DND-41 (cell line): ENCODE data around the gene TARBP2.

Experiments used
- CTCF ChIP-seq: IDR thresholded peaks from 2 replicates; pipeline ENCODE4 v1.5.1; 2012; ENCODE audit warnings: borderline replicate concordance, low read length, moderate library complexity, mild to moderate bottlenecking; ENCODE audit not compliant: poor library complexity, severe bottlenecking; ENCODE audit errors: extremely low read depth
- EZH2 ChIP-seq: IDR thresholded peaks from 3 replicates; pipeline ENCODE4 v1.6.1; 2012; ENCODE audit warnings: borderline replicate concordance, low read depth, mild to moderate bottlenecking, moderate library complexity, low read length, inconsistent platforms; ENCODE audit not compliant: severe bottlenecking

DNA sequence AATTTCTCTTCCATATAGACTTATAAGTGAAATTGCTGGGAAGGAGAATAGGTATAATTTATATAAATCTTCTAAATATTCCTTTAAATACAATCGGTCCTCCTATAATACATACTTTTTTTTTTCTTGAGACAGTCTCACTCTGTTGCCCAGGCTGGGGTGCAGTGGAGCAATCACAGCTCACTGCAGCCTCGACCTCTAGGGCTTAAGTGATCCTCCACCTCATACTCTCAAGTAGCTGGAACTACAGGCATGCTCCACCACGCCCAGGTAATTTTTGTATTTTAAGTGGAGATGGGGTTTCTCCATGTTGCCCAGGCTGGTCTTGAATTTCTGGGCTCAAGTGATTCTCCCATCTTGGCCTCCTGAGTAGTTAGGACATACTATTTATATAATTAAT, 35.9 kb downstream of the TARBP2 start:
- no peak for TF ChIP-seq CTCF
- TF ChIP-seq EZH2 = no peak
